Caco-2 (cell line): ENCODE measurements around the gene CMSS1. TPM values are rescaled to one million over a fixed set of nuclear protein-coding genes. Genes with fewer than 3 reads are reported as not detected.

Source experiments
- BruUV-seq: library from RNA; stranded (reverse); fragments of 400-500 nt; replicated peaks from 2 replicates; lab custom pipeline; 2021; lab: Mats Ljungman, UMichigan
- CTCF ChIA-PET: fragments of 300-600 bp; sonication (Branson Sonifier 250); formaldehyde crosslinking; loops from one replicate; lab custom pipeline; 2022; ENCODE audit warnings: antibody characterized with exemption; lab: Charles Lee
- POLR2A ChIA-PET: fragments of 300-600 bp; sonication (Branson Sonifier 250); formaldehyde crosslinking; loops from one replicate; lab custom pipeline; 2022; ENCODE audit warnings: antibody characterized with exemption; lab: Charles Lee
- DNase-seq, 2 experiments: peaks; one replicate each; pipeline versions ENCODE4 v3.0.0 to v3.0.0-alpha.2; 2020 to 2022
- H3K27me3 ChIP-seq: replicated peaks from 2 replicates; pipeline ENCODE4 v1.6.0; 2011; ENCODE audit warnings: low read length; ENCODE audit not compliant: control insufficient read depth, insufficient read depth
- H3K36me3 ChIP-seq: 2 replicates; pipeline ENCODE4 v1.5.1; 2011; ENCODE audit warnings: low read length; ENCODE audit not compliant: control insufficient read depth, insufficient read depth
- H3K4me1 ChIP-seq: fragments of 250-450 bp; sonication (Bioruptor Pico); 2 replicates; pipeline ENCODE4 v1.5.1; 2020; ENCODE audit warnings: mild to moderate bottlenecking
- H3K4me3 ChIP-seq: 2 replicates; pipeline ENCODE4 v1.5.1; 2011; ENCODE audit warnings: low read depth, mild to moderate bottlenecking, control low read depth, low read length
- H3K9me3 ChIP-seq: fragments of 250-450 bp; sonication (Bioruptor Pico); 2 replicates; pipeline ENCODE4 v1.5.1; 2020; ENCODE audit warnings: mild to moderate bottlenecking, moderate library complexity
- H3K27ac Mint-ChIP-seq: one replicate; pipeline ENCODE4 v1.8.0; 2022; ENCODE audit warnings: mixed read lengths; ENCODE audit not compliant: unreplicated experiment
- H3K27me3 Mint-ChIP-seq: one replicate; pipeline ENCODE4 v1.8.0; 2022; ENCODE audit warnings: mixed read lengths; ENCODE audit not compliant: insufficient read depth, unreplicated experiment
- H3K36me3 Mint-ChIP-seq: one replicate; pipeline ENCODE4 v1.8.0; 2022; ENCODE audit warnings: mild to moderate bottlenecking, mixed read lengths; ENCODE audit not compliant: insufficient read depth, unreplicated experiment
- H3K4me1 Mint-ChIP-seq: one replicate; pipeline ENCODE4 v1.8.0; 2022; ENCODE audit warnings: low read depth, mixed read lengths; ENCODE audit not compliant: unreplicated experiment
- H3K4me3 Mint-ChIP-seq: one replicate; pipeline ENCODE4 v1.8.0; 2022; ENCODE audit warnings: mild to moderate bottlenecking, moderate library complexity, mixed read lengths; ENCODE audit not compliant: unreplicated experiment
- H3K9me3 Mint-ChIP-seq: one replicate; pipeline ENCODE4 v1.8.0; 2022; ENCODE audit warnings: mixed read lengths; ENCODE audit not compliant: unreplicated experiment
- intact Hi-C: fragments of 100-400 bp; cut with micrococcal nuclease; formaldehyde crosslinking; loops from one replicate; pipeline ENCODE4 v1.10.0; 2022; ENCODE audit not compliant: unreplicated experiment
- total RNA-seq: library from RNA; stranded (reverse); gene quantifications from 2 replicates; pipeline ENCODE4 v1.2.3, GENCODE V29; 2022
- TF ChIP-seq, protein P1 (sequence below), 2 experiments: fragments of 200-600 bp in 1 of 2; IDR thresholded peaks; 1 replicate in 1 of 2; 2 replicates in 1 of 2; pipeline versions ENCODE4 v1.5.1 to v1.8.0; 2011 to 2022; ENCODE audit warnings: antibody characterized with exemption in 1 of 2, control low read depth in 1 of 2, inconsistent platforms in 1 of 2, low read depth in 1 of 2, low read length in 1 of 2, mild to moderate bottlenecking in 1 of 2, moderate library complexity in 1 of 2; ENCODE audit not compliant: insufficient read depth in 1 of 2, severe bottlenecking in 1 of 2, unreplicated experiment in 1 of 2

CMSS1 gene
- total RNA-seq, 1 experiment from 2014 or later, result 54.4 TPM

DNA sequence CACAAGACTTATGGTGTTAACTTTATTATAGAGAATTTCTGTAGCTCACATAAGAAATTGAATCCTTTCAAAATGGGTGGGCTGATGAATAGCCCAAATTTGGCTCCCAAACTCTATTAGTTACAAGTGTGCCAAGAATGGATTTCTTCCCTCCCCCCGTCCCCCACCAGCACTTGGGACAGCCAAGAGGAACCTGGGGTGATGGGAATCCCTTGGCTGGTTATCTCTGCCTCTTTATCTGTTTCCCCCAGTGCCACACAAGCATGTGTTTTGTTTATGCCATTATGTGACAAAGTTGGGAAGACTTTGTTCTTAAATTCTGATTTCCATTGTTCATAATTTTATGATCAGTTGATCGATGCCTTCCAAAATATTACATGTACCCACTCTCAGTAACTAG is 28.3 kb downstream of the CMSS1 start:
- TF ChIP-seq, protein P1, sequence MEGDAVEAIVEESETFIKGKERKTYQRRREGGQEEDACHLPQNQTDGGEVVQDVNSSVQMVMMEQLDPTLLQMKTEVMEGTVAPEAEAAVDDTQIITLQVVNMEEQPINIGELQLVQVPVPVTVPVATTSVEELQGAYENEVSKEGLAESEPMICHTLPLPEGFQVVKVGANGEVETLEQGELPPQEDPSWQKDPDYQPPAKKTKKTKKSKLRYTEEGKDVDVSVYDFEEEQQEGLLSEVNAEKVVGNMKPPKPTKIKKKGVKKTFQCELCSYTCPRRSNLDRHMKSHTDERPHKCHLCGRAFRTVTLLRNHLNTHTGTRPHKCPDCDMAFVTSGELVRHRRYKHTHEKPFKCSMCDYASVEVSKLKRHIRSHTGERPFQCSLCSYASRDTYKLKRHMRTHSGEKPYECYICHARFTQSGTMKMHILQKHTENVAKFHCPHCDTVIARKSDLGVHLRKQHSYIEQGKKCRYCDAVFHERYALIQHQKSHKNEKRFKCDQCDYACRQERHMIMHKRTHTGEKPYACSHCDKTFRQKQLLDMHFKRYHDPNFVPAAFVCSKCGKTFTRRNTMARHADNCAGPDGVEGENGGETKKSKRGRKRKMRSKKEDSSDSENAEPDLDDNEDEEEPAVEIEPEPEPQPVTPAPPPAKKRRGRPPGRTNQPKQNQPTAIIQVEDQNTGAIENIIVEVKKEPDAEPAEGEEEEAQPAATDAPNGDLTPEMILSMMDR (IDR thresholded peaks at IDR 0.05; ENCODE audit: insufficient read depth in 1 of 2, low read depth in 1 of 2, low read length in 1 of 2, severe bottlenecking in 1 of 2, unreplicated experiment in 1 of 2), result no peak
- ChIA-PET CTCF (interaction anchor here (0.6 kb wide), 1 partner anchor 408 kb away, joined by 3 read pairs; no protein-coding TSS in a partner anchor), POLR2A (no interaction called here)
- Histone ChIP-seq H3K4me3 (no peak overlapping the region), H3K36me3 (peaks cover 6% of the 10 kb centered on the region), H3K9me3 (no peaks in the 10 kb centered on the region), H3K4me1 (peaks cover 12% of the 10 kb centered on the region; the same call in 1 of the 2 replicates), H3K27me3 (no peaks in the 10 kb centered on the region)
- no peak for DNase-seq
- H3K9me3 Mint-ChIP-seq, result no peaks in the 10 kb centered on the region
- BruUV-seq, result no TSS peak
- H3K27ac Mint-ChIP-seq, result no peak overlapping the region
- intact Hi-C loops, result no loop called here
- H3K27me3 Mint-ChIP-seq, result no peaks in the 10 kb centered on the region
- peaks cover 6% of the 10 kb centered on the region for H3K4me1 Mint-ChIP-seq
- H3K4me3 Mint-ChIP-seq, result no peak overlapping the region
- H3K36me3 Mint-ChIP-seq, result no peaks in the 10 kb centered on the region

DNA sequence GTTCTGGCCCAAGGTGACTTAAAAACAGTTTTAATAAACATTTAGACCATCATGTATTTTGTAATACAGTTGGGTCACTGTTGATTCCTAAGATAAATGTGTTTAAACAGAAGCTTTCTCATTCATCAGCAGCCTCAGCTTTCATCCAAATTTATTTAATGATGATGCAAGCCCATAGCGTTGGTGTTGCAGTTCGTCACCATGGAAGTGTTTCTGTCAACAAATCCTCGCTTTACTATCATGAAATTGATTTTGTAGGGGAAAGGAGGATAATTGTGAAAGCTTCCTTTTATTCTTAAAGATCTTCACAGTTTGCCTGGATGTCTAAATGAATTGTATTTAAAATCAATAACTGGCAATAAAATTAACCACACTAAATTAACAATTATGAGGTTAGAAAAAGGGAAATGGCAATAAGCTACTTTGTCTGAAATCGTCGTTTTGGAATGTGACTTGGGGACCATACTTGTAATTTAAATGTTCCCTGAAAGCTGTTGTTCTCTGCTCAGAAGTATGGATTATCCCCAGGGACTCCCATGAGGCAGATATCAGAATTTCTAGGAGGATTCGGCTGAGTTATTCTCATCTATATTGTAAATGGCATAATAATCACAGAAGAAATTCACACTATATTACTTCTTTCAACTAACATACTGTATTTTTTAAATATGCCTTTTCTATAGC is 29.0 kb downstream of the CMSS1 start:
- peaks cover 6% of the 10 kb centered on the region for H3K4me1 Mint-ChIP-seq
- H3K4me3 Mint-ChIP-seq, result no peak overlapping the region
- Histone ChIP-seq H3K27me3 (no peaks in the 10 kb centered on the region), H3K4me1 (peaks cover 12% of the 10 kb centered on the region; the same call in 1 of the 2 replicates), H3K9me3 (no peaks in the 10 kb centered on the region), H3K36me3 (peaks cover 6% of the 10 kb centered on the region), H3K4me3 (no peak overlapping the region)
- H3K27ac Mint-ChIP-seq, result no peak overlapping the region
- no peaks in the 10 kb centered on the region for H3K36me3 Mint-ChIP-seq
- no TSS peak for BruUV-seq
- TF ChIP-seq, protein P1 (IDR thresholded peaks at IDR 0.05; ENCODE audit: insufficient read depth in 1 of 2, low read depth in 1 of 2, low read length in 1 of 2, severe bottlenecking in 1 of 2, unreplicated experiment in 1 of 2), result no peak
- CTCF ChIA-PET, result interaction anchor here (0.6 kb wide), 1 partner anchor 408 kb away, joined by 3 read pairs; no protein-coding TSS in a partner anchor
- POLR2A ChIA-PET, result no interaction called here
- DNase-seq, result no peak
- intact Hi-C loops, result no loop called here
- no peaks in the 10 kb centered on the region for H3K9me3 Mint-ChIP-seq
- H3K27me3 Mint-ChIP-seq, result no peaks in the 10 kb centered on the region

DNA sequence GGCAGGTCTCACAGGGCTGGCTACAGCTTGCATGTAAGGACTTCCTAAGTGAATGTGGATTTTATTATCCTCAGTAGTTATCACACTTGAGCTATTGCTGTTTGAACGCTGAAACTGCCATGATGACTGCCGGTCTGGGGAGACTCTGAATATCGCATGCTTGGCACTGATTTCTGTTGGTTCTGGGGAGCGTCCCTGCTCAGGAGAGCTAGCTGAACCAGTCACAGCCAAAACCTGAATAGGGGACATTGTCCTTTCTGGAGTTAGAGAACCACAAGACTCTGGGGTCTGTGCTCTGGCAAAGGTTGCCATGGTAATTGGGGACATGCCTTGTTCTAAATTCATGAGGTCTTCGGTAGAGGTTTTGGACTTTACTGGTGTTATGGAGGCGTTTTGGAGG is 30.8 kb downstream of the CMSS1 start:
- CTCF ChIA-PET, result no interaction called here
- Histone ChIP-seq H3K4me3 (no peak overlapping the region), H3K36me3 (peaks cover 6% of the 10 kb centered on the region), H3K9me3 (no peaks in the 10 kb centered on the region), H3K4me1 (peaks cover 7% of the 10 kb centered on the region; the same call in 1 of the 2 replicates), H3K27me3 (no peaks in the 10 kb centered on the region)
- Mint-ChIP-seq H3K27ac (no peak overlapping the region), H3K4me1 (no peaks in the 10 kb centered on the region), H3K9me3 (no peaks in the 10 kb centered on the region), H3K27me3 (no peaks in the 10 kb centered on the region), H3K4me3 (no peak overlapping the region), H3K36me3 (peaks cover 9% of the 10 kb centered on the region)
- BruUV-seq, result no TSS peak
- POLR2A ChIA-PET, result no interaction called here
- DNase-seq, result no peak
- TF ChIP-seq, protein P1 (IDR thresholded peaks at IDR 0.05; ENCODE audit: insufficient read depth in 1 of 2, low read depth in 1 of 2, low read length in 1 of 2, severe bottlenecking in 1 of 2, unreplicated experiment in 1 of 2), result no peak
- intact Hi-C loops, result no loop called here
